Measurements from ENCODE around the gene TBC1D22A. TPM values are rescaled to one million over a fixed set of nuclear protein-coding genes. Genes with fewer than 3 reads are reported as not detected.

Gene TBC1D22A
- total RNA-seq, 2 experiments from 2014 or later: 33.2 to 34.9 TPM

DNA sequence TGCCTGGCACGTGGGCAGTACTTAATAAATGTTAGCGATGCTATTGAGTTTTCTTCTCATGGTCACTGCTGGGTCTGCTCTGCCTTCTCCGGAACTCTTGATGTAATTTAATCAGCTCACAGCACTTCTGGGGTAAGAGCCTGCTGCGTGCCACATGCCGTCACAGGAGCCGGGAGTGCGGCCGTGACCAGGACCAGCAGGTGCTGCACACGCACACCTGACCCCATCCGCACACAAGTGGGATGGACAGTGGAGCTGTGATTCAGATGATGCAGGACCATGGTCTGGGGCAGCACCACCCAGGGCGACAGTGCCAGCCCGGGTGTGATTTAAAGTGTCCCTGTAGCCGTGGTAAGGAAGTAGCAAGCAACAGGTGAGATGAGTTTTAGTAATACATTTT, 61.2 kb downstream of the TBC1D22A start:
- intact Hi-C loops (cut with micrococcal nuclease): no loop called here
- no peak overlapping the region for H3K4me3 Mint-ChIP-seq
- POLR2A ChIA-PET: no interaction called here
- H3K27me3 Mint-ChIP-seq: no peaks in the 10 kb centered on the region
- peaks cover 26% of the 10 kb centered on the region for H3K36me3 Mint-ChIP-seq
- no peak overlapping the region for H3K27ac Mint-ChIP-seq
- CTCF ChIA-PET: interaction anchor here (1.2 to 2.2 kb wide), 2 partner anchors 20 to 25 kb away, joined by 5 to 6 read pairs; no protein-coding TSS in a partner anchor
- H3K4me1 Mint-ChIP-seq (ENCODE audit: low read depth): peaks cover 34% of the 10 kb centered on the region
- H3K9me3 Mint-ChIP-seq: no peaks in the 10 kb centered on the region
- no peak for DNase-seq

DNA sequence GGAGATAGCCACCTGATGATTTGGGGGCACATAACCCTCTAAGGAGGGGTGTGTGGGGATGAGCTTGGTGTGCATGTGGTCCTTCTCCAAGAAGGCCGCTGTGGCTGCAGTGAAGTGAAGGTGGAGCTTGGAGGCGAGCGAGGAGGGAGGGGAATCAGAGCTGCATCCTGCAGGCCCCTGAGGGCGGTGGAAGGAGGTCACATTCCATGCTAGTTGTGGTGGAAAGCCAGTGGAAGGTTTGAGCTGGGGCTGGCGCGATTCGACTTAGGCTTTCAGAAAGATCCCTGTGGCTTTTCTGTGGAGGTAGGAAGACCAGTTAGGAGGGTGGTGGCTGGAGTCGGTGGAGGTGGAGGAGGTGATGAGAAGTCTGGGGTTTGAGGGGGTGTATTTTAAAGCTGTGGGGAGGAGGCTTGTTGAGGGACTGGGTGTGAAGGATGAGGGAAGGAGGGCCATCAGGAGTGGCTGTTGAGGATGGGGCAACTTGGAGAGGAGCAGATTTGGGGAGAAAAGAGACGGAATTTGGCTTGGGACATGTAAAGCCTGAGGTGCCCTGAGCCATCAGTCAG, 62.0 kb downstream of the TBC1D22A start:
- H3K27ac Mint-ChIP-seq: no peak overlapping the region
- H3K4me3 Mint-ChIP-seq: no peak overlapping the region
- ChIA-PET CTCF (interaction anchor here (1.2 to 2.2 kb wide), 2 partner anchors 21 to 26 kb away, joined by 5 to 6 read pairs; no protein-coding TSS in a partner anchor), POLR2A (no interaction called here)
- intact Hi-C loops (cut with micrococcal nuclease): no loop called here
- H3K27me3 Mint-ChIP-seq: no peaks in the 10 kb centered on the region
- H3K9me3 Mint-ChIP-seq: no peaks in the 10 kb centered on the region
- peaks cover 31% of the 10 kb centered on the region for H3K36me3 Mint-ChIP-seq
- DNase-seq: no peak
- peaks cover 32% of the 10 kb centered on the region for H3K4me1 Mint-ChIP-seq (ENCODE audit: low read depth)

DNA sequence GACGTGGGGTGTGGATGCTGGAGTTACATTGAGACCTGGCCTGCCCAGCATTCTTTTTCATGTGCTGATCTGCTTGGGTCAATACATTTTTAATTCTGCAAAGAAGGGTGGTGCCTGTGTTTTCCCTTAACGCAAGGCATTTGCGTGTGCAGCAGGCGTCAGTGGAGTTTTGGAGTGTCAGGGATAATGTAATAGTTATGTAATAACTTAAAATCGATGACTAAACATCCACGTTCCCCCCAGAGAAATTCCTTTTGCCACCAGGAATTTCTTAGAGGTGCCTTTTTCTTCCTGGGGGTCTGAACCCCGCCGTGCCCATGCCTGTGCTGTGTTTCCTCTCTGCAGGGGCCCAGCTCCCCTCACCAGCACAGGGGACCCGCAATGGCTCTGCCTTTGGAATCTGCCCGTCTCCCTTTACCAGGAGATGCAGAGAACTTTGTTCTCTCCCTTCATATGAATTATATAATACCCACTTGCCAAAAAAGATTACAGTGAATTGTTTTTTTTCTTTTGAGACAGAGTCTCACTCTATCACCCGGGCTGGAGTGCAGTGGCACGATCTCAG, 62.6 kb downstream of the TBC1D22A start:
- intact Hi-C loops (cut with micrococcal nuclease): no loop called here
- no peaks in the 10 kb centered on the region for H3K27me3 Mint-ChIP-seq
- POLR2A ChIA-PET: no interaction called here
- no peak overlapping the region for H3K27ac Mint-ChIP-seq
- no peak overlapping the region for H3K4me3 Mint-ChIP-seq
- CTCF ChIA-PET: interaction anchor here (2.2 kb wide), 1 partner anchor 22 kb away, joined by 6 read pairs; no protein-coding TSS in a partner anchor
- H3K4me1 Mint-ChIP-seq (ENCODE audit: low read depth): peaks cover 28% of the 10 kb centered on the region
- H3K9me3 Mint-ChIP-seq: no peaks in the 10 kb centered on the region
- H3K36me3 Mint-ChIP-seq: peaks cover 28% of the 10 kb centered on the region
- DNase-seq: no peak

DNA sequence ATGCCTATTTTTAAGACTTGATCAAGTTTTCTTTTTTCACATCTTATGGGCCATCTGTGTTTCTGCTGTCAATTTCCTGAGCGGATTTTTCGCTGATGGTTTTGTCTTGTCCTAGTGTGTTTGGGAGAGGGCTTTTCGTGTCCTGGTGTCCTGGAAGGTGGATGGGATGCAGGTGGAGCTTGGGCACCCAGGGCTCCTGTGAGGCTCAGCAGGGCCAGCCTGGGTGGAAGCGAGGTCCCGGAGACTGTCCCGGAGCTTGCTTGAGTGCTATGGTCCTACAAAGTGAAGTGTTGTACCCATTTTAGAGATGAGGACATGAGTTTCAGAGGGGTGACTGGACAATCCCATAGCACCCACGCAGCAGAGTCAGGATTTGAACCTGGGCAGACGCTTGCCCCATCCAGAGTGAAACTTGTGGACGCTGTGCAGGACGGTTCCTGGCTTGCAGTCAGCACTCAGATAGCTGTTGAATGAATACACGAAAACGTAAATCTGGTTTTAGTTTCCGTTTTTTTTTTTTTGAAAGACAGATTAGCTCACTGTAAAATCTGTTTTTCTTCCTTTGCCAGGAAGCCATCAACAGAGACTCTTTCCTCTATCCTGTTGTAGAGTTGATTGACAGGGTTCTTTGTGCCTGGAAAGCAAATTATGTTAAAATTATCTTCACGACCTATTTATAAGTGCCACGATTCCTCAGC, 64.1 kb downstream of the TBC1D22A start:
- no peak for DNase-seq
- CTCF ChIA-PET: interaction anchor here (1.2 to 1.3 kb wide), 2 partner anchors 25 to 28 kb away, joined by 3 to 5 read pairs; no protein-coding TSS in a partner anchor

DNA sequence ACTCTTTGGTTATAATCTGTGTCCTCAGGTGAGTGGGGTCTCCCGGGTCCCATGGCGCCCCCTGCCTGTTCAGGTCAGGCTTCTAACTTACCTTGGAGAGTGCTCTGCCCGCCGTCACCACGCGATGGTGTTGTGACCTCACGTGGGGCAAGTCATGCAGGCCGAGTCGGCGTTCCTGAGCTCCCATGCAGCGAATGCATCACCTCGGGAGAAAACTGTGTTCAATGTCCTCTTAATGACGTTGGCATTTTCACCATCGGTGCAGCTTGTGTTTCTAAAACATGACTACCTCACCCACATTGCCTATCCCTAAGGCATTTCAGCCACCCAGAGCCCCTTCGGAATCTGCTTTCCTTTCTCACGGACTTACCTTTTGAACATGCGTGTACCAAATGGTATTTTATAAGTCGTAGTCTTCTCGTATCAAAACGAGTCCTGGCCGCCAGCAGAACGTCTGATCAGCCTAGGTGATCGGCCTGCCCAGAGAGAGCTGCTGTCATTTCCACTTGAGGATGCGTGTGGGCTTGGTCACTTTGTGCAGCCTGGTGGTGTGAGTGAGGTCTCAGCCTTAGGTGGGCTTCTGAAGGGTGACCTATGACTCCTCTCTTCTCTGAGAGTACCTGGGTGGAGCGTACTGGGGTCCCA, 64.8 kb downstream of the TBC1D22A start:
- DNase-seq: no peak
- Mint-ChIP-seq H3K27me3 (no peaks in the 10 kb centered on the region), H3K27ac (no peak overlapping the region), H3K9me3 (no peaks in the 10 kb centered on the region), H3K4me3 (no peak overlapping the region), H3K36me3 (peaks cover 29% of the 10 kb centered on the region), H3K4me1 (ENCODE audit: low read depth) (peaks cover 21% of the 10 kb centered on the region)
- intact Hi-C loops (cut with micrococcal nuclease): no loop called here
- CTCF ChIA-PET: interaction anchor here (1.0 to 1.3 kb wide), 3 partner anchors 18 to 29 kb away, joined by 3 to 5 read pairs (median 3); no protein-coding TSS in a partner anchor
- POLR2A ChIA-PET: no interaction called here

More for the DNA sequence above, 64.1 kb downstream of the TBC1D22A start:
- Mint-ChIP-seq H3K9me3 (no peaks in the 10 kb centered on the region), H3K27ac (no peak overlapping the region), H3K27me3 (no peaks in the 10 kb centered on the region), H3K4me3 (no peak overlapping the region), H3K36me3 (peaks cover 27% of the 10 kb centered on the region), H3K4me1 (ENCODE audit: low read depth) (peaks cover 21% of the 10 kb centered on the region)
- intact Hi-C loops (cut with micrococcal nuclease): no loop called here
- POLR2A ChIA-PET: no interaction called here

DNA sequence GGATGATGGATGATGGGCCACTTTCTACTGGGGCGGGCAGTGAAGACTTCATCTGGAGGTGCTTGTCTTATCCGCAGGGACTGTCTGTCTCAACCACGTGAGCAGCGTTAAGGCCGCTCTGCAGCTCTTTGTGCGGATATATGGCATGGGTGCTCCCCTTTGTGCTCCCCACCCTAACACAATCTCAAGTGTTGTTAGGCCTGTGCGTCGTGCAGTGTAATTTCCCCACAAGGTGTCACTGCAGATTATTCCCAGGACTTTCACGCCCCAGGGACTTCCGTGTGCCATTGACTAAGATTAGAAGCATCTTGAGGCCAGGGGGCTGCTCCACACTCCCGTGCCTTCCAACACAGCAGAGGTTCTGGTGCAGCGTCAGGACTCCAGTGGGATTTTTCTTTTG, 65.3 kb downstream of the TBC1D22A start:
- H3K36me3 Mint-ChIP-seq: peaks cover 30% of the 10 kb centered on the region
- ChIA-PET POLR2A (interaction anchor here (0.6 kb wide), 1 partner anchor 29 kb away, joined by 4 read pairs; no protein-coding TSS in a partner anchor), CTCF (interaction anchor here (1.0 to 1.3 kb wide), 2 partner anchors 18 to 27 kb away, joined by 3 to 5 read pairs; no protein-coding TSS in a partner anchor)
- H3K27me3 Mint-ChIP-seq: no peaks in the 10 kb centered on the region
- no peaks in the 10 kb centered on the region for H3K9me3 Mint-ChIP-seq
- peaks cover 21% of the 10 kb centered on the region for H3K4me1 Mint-ChIP-seq (ENCODE audit: low read depth)
- intact Hi-C loops (cut with micrococcal nuclease): no loop called here
- H3K4me3 Mint-ChIP-seq: no peak overlapping the region
- DNase-seq: no peak
- H3K27ac Mint-ChIP-seq: no peak overlapping the region

DNA sequence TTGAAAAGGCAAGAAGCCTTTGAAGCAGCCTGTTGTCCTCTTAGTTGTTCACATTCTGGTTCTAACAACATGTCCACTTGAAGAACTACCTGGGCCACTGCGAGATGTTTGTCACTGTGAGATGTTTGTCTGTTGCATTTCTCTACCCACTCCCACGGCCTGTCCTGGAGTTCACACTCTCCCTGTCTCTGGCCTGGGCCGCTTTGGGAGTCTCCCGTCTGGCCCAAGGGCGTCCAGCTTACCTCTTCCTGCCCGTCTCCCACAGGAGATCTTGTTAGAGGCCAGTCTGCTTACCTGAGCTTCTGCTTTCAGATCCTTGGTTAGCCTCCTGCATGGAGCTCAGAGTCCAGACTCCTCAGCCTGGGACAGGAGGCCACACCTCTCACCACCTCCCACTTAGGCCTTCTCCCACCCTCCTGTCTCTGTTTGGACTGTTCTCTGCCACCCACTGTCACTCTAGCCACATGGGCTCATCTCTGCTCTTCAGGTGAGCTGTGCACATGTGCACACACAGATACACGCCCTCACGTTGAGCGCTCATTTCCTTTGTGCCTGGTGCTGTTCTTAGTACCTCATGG, 66.0 kb downstream of the TBC1D22A start:
- no peak for DNase-seq
- no peaks in the 10 kb centered on the region for H3K9me3 Mint-ChIP-seq
- intact Hi-C loops (cut with micrococcal nuclease): no loop called here
- no peaks in the 10 kb centered on the region for H3K27me3 Mint-ChIP-seq
- CTCF ChIA-PET: interaction anchor here (1.0 kb wide), 1 partner anchor 17 kb away, joined by 3 read pairs; no protein-coding TSS in a partner anchor
- peaks cover 35% of the 10 kb centered on the region for H3K36me3 Mint-ChIP-seq
- H3K4me1 Mint-ChIP-seq (ENCODE audit: low read depth): peaks cover 21% of the 10 kb centered on the region
- no peak overlapping the region for H3K27ac Mint-ChIP-seq
- H3K4me3 Mint-ChIP-seq: no peak overlapping the region
- POLR2A ChIA-PET: interaction anchor here (0.6 kb wide), 1 partner anchor 30 kb away, joined by 4 read pairs; no protein-coding TSS in a partner anchor

DNA sequence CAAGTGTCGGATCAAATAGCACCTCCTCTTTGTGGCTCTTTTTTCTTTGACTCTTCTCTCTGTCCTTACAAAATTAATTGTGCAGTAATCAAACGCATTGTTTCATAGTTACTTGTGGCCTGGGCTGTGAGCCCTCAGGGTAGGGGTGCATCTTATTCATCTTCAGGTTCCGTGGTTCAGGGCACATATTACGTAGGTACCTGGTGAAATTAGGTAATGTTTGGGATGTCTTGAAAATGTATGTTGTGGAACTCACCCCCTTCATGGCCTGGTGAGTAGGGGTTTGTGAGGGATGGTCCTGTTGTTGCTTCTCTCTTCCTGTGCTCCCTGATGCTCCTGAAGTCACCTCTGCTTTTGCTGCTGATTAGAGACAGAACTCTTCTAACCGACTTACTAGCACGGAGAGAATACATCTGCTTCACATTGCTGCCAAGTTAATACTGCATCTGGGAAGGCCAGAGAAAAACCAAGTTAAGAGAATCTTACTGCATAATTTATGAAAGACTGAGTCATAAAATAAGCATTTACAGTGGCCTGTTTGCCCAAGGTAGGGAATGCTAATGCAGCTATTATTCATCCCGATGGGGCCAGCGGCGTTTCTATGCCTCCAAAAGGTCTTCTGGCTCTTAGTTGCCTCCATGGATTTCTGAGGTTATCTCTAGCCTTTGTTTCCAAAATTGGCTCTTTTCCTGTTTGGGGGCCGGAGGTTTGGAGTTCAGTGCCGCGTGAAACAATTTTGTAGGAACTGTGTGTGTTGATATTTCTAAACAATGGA, 66.9 kb downstream of the TBC1D22A start:
- CTCF ChIA-PET: no interaction called here
- H3K4me3 Mint-ChIP-seq: no peak overlapping the region
- no peak overlapping the region for H3K27ac Mint-ChIP-seq
- POLR2A ChIA-PET: no interaction called here
- intact Hi-C loops (cut with micrococcal nuclease): no loop called here
- H3K36me3 Mint-ChIP-seq: peaks cover 40% of the 10 kb centered on the region
- DNase-seq: no peak
- H3K27me3 Mint-ChIP-seq: no peaks in the 10 kb centered on the region
- peaks cover 3% of the 10 kb centered on the region for H3K9me3 Mint-ChIP-seq
- H3K4me1 Mint-ChIP-seq (ENCODE audit: low read depth): peaks cover 16% of the 10 kb centered on the region

DNA sequence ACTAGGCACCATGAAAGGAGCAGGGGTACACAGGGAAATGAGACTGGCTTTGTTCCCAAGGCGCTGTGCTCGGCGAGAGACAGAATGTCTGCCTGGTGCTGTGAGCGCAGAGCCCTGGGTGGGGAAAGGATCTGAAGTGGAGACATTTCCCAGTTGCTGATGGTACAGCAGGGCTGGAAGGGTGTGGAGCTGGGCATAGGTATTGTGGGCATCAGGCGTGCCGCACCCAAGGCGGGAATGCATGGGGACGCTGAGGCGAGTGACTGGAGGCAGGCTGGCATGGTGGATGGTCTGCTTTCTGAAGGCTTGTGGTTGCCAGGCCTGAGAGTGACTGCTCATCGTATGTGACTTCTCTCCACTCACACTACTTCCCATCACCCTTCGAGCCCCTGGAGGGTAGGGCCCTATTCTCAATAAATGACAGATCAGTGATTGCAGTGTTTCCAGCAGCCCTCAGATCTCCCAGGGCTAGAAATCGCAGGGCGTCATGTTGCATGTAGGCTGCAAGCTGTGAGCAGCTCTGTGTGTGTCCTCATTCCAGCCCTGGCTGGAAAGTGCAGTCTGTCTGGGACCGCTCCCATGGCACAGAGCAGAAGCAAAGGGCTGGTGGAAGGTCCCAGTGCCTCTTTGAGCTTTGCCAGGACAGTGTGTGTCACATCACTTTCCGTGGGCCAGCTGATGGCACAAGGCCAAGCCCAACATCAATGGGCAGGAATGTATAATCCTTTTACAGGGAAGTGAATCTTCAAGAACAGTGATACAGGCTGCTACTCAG, 67.7 kb downstream of the TBC1D22A start:
- Mint-ChIP-seq H3K4me3 (no peak overlapping the region), H3K36me3 (peaks cover 45% of the 10 kb centered on the region), H3K9me3 (peaks cover 12% of the 10 kb centered on the region), H3K27me3 (no peaks in the 10 kb centered on the region), H3K4me1 (ENCODE audit: low read depth) (peaks cover 14% of the 10 kb centered on the region), H3K27ac (no peak overlapping the region)
- intact Hi-C loops (cut with micrococcal nuclease): no loop called here
- POLR2A ChIA-PET: no interaction called here
- DNase-seq: no peak
- CTCF ChIA-PET: no interaction called here

DNA sequence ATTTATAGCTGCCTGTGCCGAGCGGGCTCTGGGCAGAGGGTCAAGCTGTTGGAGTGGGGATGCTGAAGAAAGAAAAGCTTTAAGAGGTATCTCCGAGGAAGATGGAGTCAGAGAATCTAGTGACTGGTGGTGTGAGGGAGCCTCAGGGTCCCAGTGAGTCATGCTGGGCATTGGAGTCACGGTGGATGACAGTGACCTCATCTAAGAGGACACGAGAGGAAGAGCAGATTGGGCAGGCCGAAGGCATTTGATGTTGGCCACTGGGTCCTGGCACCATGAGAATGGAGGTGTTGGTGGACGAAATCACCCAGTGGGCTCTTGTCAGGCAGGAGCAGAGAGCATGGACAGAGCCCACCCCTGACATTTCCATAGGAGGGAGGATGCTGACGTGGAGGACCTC, 68.4 kb downstream of the TBC1D22A start:
- Mint-ChIP-seq H3K36me3 (peaks cover 51% of the 10 kb centered on the region), H3K27me3 (no peaks in the 10 kb centered on the region), H3K9me3 (peaks cover 19% of the 10 kb centered on the region), H3K27ac (no peak overlapping the region), H3K4me3 (no peak overlapping the region), H3K4me1 (ENCODE audit: low read depth) (peaks cover 14% of the 10 kb centered on the region)
- CTCF ChIA-PET: no interaction called here
- intact Hi-C loops (cut with micrococcal nuclease): no loop called here
- DNase-seq: no peak
- POLR2A ChIA-PET: no interaction called here

DNA sequence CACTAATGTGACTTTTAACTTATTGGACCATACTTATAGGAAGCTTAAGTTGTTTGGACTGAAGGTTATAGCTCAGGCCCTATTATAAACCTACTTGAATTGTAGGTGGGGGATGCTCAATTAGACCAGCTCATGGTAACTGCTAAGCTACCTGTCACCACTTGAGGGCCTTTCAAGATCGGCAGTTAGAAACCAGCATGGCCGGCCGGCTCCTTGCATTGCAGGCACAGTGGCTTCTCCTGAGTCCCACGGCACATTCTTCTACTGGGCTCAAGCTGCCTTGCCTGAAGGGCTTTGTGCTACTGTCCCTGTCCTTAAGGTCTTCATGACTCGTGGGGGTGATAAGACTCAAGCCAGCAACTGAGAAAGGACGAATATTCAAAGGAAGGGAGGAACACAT, 70.8 kb downstream of the TBC1D22A start:
- intact Hi-C loops (cut with micrococcal nuclease): no loop called here
- no peak overlapping the region for H3K4me3 Mint-ChIP-seq
- no peak for DNase-seq
- peaks cover 11% of the 10 kb centered on the region for H3K4me1 Mint-ChIP-seq (ENCODE audit: low read depth)
- H3K9me3 Mint-ChIP-seq: peaks cover 22% of the 10 kb centered on the region
- H3K27ac Mint-ChIP-seq: no peak overlapping the region
- H3K27me3 Mint-ChIP-seq: no peaks in the 10 kb centered on the region
- ChIA-PET POLR2A (no interaction called here), CTCF (interaction anchor here (1.8 kb wide), 1 partner anchor 29 kb away, joined by 4 read pairs; no protein-coding TSS in a partner anchor)
- peaks cover 51% of the 10 kb centered on the region for H3K36me3 Mint-ChIP-seq
